Measurements from ENCODE around the gene GJA4. TPM values are rescaled to one million over a fixed set of nuclear protein-coding genes. Genes with fewer than 3 reads are reported as not detected.

Gene GJA4
- total and polyA plus RNA-seq, 2 of the 8 experiments (the other 6 are each of a cell fraction or from before 2014, with no cell fraction given): 3.2 to 3.9 TPM

- Histone ChIP-seq H2AK5ac (ENCODE audit: low read depth, low read length) (no peak overlapping the region), H3K36me3 (ENCODE audit: control insufficient read depth in 2 of 4, insufficient read depth in 4 of 4, low read length in 3 of 4) (no peaks in the 10 kb centered on the region), H2BK15ac (ENCODE audit: low read length) (no peak overlapping the region), H3K9ac (replicated peaks in 1 of 4; ENCODE audit: extremely low read depth in 1 of 4, low read depth in 3 of 4, low read length in 3 of 4) (no peak overlapping the region), H2BK20ac (ENCODE audit: low read length) (no peak overlapping the region), H3K23ac (ENCODE audit: insufficient read length) (no peak overlapping the region), H3K79me2 (ENCODE audit: control insufficient read depth in 1 of 2, insufficient read depth in 2 of 2, low read length in 2 of 2) (no peaks in the 10 kb centered on the region), H2BK5ac (ENCODE audit: low read depth, low read length) (no peak overlapping the region), H4K20me1 (replicated peaks in 1 of 2; ENCODE audit: control insufficient read depth in 1 of 2, insufficient read depth in 2 of 2, low read length in 2 of 2) (no peaks in the 10 kb centered on the region), H3K56ac (replicated peaks; ENCODE audit: insufficient read length, low read depth, low read length) (no peak overlapping the region), H3K14ac (ENCODE audit: insufficient read length) (no peak overlapping the region), H3K4ac (replicated peaks; ENCODE audit: insufficient read length, low read depth, low read length) (no peak overlapping the region), H3K27ac (ENCODE audit: low read depth, low read length) (no peak overlapping the region), H4K91ac (replicated peaks; ENCODE audit: insufficient read length, low read length) (no peak overlapping the region), H3K4me3 (ENCODE audit: extremely low read depth in 1 of 4, insufficient read depth in 2 of 4, low read depth in 3 of 4, low read length in 4 of 4) (no peak overlapping the region), H3K23me2 (ENCODE audit: low read depth, low read length) (no peaks in the 10 kb centered on the region), H4K5ac (ENCODE audit: insufficient read length, low read depth, low read length) (no peak overlapping the region), H3K9me3 (ENCODE audit: insufficient read depth in 2 of 2, low read depth in 1 of 2, low read length in 1 of 2) (no peaks in the 10 kb centered on the region; a peak in 1 of 4 replicates), H2AFZ (ENCODE audit: low read length) (no peak overlapping the region), H4K8ac (ENCODE audit: extremely low read depth, insufficient read depth, low read length) (no peak overlapping the region), H3K79me1 (ENCODE audit: low read depth, low read length) (no peaks in the 10 kb centered on the region), H3K18ac (ENCODE audit: extremely low read depth, low read length) (no peak overlapping the region), H3K4me1 (replicated peaks in 1 of 4; ENCODE audit: control insufficient read depth in 3 of 4, insufficient read depth in 4 of 4, low read length in 3 of 4) (peaks cover 5 to 21% (median 11%) of the 10 kb centered on the region in 4 experiments), H3K4me2 (ENCODE audit: insufficient read depth in 1 of 2, low read depth in 2 of 2, low read length in 2 of 2) (no peak overlapping the region), H2BK120ac (replicated peaks; ENCODE audit: low read depth, low read length) (no peak overlapping the region), H2BK12ac (ENCODE audit: low read depth, low read length) (no peak overlapping the region), H3K27me3 (replicated peaks in 1 of 4; ENCODE audit: control insufficient read depth in 3 of 4, extremely low read depth in 1 of 4, insufficient read depth in 3 of 4, low read length in 3 of 4) (no peaks in the 10 kb centered on the region; a peak in 1 of 7 replicates)
- CTCF ChIA-PET (ENCODE audit: partially characterized antibody): interaction anchor here (0.6 to 5.9 kb wide), 10 partner anchors 11 to 552 kb away, joined by 3 to 42 read pairs (median 3); no protein-coding TSS in a partner anchor
- POLR2A ChIA-PET (ENCODE audit: partially characterized antibody): no interaction called here
- WGBS, 2 experiments (ENCODE audit: extremely low coverage in 1 of 2, insufficient coverage in 1 of 2, insufficient read length in 1 of 2, insufficient replicate concordance in 2 of 2, low coverage in 1 of 2, low lambda C conversion rate in 2 of 2, missing lambda C conversion rate in 1 of 2): 79% methylated on average over 4 of the region's 4 CpGs; no CpG with 5 or more reads in 1 of the 2 experiments
- DNase-seq (ENCODE audit: low read depth in 1 of 2, low spot score in 2 of 2): no peak
- no peak for FAIRE-seq
- no peak for TF ChIP-seq SIRT6 (IDR thresholded peaks at IDR 0.05; ENCODE audit: low read length)
- TF ChIP-seq SIN3A (conservative IDR thresholded peaks at IDR 0.05 in 1 of 2, IDR thresholded peaks at IDR 0.05 in 1 of 2; ENCODE audit: low read depth in 1 of 2, low read length in 2 of 2): no peak
- TF ChIP-seq CHD2 (IDR thresholded peaks at IDR 0.05; ENCODE audit: low read length): no peak
- no peak for TF ChIP-seq MAX (IDR thresholded peaks at IDR 0.05)
- TF ChIP-seq ASH2L (IDR thresholded peaks at IDR 0.05; ENCODE audit: low read length): no peak
- no peak for TF ChIP-seq HDAC6 (IDR thresholded peaks at IDR 0.05; ENCODE audit: low read depth, low read length)
- TF ChIP-seq SP2 (IDR thresholded peaks at IDR 0.05; ENCODE audit: low read length): no peak
- TF ChIP-seq ATF3 (IDR thresholded peaks at IDR 0.05; ENCODE audit: insufficient read depth, low read depth, low read length): no peak
- TF ChIP-seq RBBP5 (IDR thresholded peaks at IDR 0.05; ENCODE audit: borderline replicate concordance, low read depth, low read length): no peak
- no peak for TF ChIP-seq YY1 (IDR thresholded peaks at IDR 0.05; ENCODE audit: low read depth, low read length)
- TF ChIP-seq EGR1 (IDR thresholded peaks at IDR 0.05; ENCODE audit: borderline replicate concordance, low read depth, low read length): no peak
- TF ChIP-seq TAF7 (optimal IDR thresholded peaks at IDR 0.05; ENCODE audit: borderline replicate concordance, low read depth, low read length): no peak
- no peak for TF ChIP-seq FOSL1 (IDR thresholded peaks at IDR 0.05; ENCODE audit: insufficient read depth, low read depth, low read length)
- TF ChIP-seq HDAC2 (IDR thresholded peaks at IDR 0.05; ENCODE audit: borderline replicate concordance in 1 of 2, low read depth in 2 of 2, low read length in 2 of 2): no peak
Measured at GRCh38 chr1:34758751-34759150, 34.0 kb upstream of the GJA4 start.
